HG03378 (cell line): Measurements from ENCODE around the gene ALDH3A1.

Experiments
- ATAC-seq: cut with Tn5 transposase; IDR thresholded peaks from one replicate; pipeline ENCODE4 v1.9.1; 2021; ENCODE audit warnings: mild to moderate bottlenecking, moderate library complexity; ENCODE audit not compliant: unreplicated experiment

The ALDH3A1 gene

DNA sequence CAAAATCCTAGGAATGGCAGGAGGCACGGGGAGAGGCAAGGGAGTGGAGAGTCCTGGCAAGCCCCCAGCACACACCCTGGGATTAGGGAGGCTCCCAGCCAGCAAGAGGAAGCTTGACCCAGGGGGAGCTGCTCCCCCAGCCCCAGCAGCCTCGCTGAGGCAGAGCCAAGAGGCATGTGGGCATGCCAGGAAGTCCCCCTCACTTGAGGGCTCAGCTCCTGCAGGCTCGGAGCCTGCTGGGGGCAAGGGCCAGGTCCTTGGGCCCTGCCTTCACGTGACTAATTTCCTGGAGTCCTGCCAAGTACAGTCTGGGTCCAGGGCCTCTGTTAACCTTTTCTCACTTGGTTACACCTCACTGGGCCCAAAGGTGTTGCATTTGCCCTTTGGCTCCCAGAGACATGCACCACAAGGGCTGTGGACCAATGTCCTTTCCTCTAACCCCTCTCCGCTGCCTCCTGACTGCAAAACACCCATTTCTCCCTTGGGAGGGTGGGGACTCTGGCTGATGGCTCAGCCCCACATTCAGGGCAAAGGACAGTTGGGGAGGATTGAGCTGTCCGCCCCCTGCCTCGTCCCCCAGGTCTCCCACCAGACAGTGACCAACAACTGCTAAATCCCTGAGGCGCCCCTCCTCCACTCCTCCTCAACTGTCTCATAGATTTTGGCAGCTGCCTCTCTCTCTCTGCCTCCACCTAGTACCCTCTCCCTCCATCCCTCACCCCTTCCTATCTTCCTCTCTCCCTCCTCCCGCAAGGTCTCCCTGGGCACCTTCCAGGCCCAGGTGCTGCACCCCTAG, 27.3 kb downstream of the ALDH3A1 start:
- ATAC-seq, result no peak

DNA sequence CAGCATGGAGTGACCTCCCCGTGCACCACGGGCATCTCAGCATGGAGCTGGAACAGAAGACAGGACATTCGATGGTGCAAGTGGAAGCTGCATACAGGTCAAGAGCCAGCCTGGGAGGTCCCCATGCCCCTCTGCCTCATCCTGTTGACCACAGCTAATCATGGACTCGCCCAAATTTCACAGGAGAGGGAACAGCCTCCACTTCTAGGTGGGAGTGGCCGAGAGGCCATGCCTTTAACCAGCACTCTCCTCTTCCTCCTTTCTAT, 28.0 kb downstream of the ALDH3A1 start:
- ATAC-seq, result no peak

- no peak for ATAC-seq
These were observed 28.5 kb downstream of the ALDH3A1 start for GRCh38 chr17:19719355-19720209.

DNA sequence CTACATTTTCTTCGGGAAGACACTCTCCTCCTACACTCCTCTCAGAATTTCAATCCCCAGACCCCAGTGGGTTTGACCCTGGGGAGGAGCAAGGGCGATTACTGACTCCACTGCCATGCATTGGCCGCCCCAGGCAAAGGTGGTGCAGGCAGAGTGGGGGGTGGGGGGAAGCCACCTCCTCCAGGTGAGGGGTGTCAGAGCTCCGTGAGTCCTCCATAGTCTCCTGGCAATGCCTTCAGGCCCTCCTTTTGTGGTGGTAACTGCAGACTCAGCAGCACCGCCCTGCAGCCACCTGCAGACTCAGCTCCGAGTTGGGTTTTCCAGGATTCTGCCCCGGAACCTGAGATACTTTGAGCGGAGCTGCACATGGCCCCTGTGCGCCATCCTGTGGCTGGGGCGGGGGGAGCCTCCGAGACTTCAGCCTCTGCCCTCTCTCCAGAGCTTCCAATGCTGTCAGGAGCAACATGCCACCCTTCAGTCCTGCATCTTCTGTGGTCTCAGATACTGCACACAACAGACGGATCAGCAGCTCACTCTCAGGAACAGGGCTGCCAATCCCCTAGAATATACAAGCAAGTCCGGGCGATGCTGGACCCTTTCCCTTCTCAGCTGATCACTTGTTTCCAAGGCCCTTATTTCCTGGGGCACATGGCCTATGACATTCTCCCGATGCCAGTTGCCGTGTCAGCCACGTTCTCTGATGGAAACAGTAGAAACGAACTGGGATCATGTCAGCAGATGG, 29.3 kb downstream of the ALDH3A1 start:
- ATAC-seq, result no peak

DNA sequence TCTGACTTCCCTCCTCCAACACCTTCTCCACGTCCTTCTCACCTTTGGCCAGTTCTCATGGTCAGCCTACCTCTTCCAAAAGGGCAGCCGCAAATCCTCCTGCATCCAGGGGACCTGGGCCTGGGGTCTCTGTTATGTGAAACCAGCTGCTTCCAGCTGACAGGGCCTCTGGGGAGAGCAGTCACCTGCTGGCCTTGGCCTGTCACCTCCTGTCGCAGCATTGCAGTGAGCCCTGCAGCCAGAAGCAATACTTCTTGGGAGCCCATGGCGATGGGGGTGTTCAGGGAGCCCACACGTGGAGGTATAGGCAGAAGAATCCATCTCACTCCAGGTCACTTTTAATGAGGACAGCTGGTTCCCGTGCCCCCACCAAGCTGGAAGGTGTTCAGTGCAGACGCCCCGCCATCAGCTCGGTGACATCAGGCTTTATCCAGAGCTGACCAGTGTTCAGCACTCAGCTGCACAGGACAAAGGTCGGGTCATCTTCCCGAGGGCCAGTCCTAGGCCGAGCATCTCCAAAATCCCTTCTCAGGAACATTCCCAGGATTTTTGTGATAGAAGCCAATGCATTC, 30.0 kb downstream of the ALDH3A1 start:
- ATAC-seq, result no peak

DNA sequence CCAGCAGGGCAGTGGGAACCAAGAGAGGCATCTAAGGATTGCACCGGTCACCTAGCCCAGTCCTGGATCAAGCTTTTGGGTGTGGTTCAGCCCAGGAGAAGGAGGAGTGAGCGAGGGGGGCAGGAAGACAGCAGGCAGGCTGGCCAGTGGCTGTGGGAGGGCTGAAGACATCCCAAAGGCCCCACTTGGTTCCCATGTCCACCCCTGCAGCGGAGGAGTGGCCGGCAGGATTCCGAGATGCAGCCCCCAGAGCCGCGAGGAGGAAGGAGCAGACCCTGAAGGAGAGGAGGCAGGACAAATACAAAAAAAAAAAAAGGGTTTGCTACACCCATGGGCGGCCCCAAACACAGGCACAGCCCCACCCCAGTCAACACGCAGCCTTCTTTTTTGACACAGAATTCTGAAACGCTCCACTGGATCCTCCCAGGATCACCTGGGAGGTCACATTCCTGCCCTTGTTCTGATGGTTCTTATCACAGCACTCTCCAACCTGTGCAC, 30.6 kb downstream of the ALDH3A1 start:
- no peak for ATAC-seq

DNA sequence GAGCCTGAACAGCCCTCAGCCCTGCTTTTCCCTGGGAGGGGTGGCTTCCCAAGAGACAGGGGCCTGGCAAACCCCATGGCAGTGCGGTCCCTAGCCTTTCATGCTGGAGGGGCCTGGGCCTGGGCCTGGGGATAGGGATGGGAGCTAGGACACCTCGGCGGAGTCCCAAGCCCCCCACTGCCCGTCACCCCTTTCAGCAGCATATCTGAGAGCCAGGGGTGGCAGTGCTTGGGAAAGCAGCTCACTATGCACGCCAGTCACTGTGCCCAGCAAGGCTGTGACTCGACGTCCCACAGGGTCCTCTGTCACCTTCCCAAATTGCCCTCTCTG, 31.1 kb downstream of the ALDH3A1 start:
- ATAC-seq, result no peak

- ATAC-seq, result no peak
These were observed 31.7 kb downstream of the ALDH3A1 start, which contains the start of gene SLC47A2 for GRCh38 chr17:19716108-19717030. Gene SLC47A2, minus strand, starts transcription at chr17:19716584. Its CDS starts 29 bp downstream, at chr17:19716555.

DNA sequence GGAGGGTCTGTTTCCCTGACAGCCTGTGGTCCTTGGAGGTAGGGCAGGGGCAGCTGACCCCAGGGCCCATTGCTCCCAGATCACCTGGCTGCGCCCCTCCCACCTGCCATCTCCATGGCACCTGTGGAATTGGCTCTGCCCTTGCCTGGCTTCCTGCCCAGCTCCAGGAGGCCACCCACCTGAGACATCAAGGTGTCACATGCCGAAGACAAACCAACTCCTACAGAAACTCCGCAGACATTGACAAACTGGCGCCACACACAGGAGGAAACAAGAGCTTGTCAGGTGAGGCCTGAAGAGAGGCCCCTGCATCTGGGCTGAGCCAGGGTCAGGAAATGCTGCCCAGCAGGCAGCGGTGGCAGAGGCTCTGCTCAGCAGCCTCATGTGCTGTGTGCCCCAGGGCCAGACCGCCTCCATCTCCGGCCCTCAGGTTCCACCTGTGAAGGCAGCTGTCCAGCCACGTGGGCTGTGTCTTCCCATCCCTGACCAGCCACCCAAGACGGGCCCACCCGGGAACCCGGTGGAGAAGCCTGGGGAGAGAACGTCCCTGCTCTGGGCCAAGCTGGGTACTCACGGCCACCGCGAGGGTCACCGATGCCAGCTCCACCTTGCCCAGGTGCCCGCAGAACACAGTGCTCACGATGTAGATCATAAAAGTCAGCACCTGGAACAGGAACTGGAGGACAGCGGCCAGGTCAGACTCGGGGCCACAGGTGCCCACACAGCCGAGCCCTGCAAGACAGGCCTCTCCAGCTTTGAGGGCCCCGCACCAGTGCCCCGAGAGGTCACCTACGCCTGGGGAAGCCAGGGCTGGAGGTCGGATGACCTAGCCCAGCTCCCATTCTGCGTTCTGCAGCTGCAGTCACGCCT, 33.3 kb downstream of the ALDH3A1 start:
- ATAC-seq, result no peak

GRCh38 chr17:19713901-19714361, 34.2 kb downstream of the ALDH3A1 start:
- ATAC-seq, result no peak

DNA sequence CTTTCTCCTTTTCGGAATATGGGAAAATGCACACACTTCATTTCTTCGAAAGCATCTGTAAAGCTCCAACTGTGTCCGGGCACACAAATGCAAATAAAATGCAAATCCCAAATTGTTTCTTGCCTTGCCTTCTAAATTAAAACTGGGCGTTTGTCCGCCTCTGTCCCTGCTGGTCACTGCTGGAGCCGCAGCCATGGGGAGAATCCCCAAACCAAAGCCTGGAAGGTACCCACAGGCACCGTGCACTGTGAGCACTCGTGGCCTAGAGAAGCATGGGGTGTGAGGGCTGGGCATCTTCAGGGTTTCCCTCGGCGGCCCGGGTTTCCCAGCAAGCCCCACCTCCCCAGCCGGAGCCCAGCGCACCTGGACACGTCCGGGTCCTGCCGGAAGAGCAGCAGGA, 34.6 kb downstream of the ALDH3A1 start:
- no peak for ATAC-seq

DNA sequence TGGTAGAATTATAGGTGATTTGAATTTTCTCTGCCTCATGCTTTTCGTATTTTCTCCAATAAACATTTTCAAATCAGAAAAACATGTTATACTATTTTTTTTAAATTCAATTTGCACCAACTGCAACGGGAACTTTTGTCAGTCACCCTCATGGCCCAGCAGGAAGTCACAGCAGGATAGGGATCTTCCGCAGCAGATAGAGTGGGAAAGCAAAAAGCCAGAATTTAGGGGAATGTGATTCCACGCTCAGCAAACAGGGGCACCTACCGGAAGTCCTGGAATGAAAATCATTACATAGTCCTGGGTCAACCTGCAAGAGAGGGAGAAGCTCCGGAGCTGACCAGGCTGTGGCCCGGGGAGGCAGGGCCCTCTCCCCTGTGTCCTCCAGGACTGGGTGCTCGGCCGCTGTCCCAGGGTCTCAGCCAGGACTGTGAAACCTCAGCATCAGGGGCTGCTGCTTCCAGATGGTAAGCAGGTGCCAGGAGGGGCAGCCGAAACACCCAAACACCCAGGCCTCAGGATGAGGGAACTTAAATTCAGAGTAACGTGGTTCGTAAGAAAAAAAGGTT, 35.6 kb downstream of the ALDH3A1 start:
- ATAC-seq, result no peak

- ATAC-seq, result no peak
These were observed 38.3 kb downstream of the ALDH3A1 start for GRCh38 chr17:19709841-19710240.

DNA sequence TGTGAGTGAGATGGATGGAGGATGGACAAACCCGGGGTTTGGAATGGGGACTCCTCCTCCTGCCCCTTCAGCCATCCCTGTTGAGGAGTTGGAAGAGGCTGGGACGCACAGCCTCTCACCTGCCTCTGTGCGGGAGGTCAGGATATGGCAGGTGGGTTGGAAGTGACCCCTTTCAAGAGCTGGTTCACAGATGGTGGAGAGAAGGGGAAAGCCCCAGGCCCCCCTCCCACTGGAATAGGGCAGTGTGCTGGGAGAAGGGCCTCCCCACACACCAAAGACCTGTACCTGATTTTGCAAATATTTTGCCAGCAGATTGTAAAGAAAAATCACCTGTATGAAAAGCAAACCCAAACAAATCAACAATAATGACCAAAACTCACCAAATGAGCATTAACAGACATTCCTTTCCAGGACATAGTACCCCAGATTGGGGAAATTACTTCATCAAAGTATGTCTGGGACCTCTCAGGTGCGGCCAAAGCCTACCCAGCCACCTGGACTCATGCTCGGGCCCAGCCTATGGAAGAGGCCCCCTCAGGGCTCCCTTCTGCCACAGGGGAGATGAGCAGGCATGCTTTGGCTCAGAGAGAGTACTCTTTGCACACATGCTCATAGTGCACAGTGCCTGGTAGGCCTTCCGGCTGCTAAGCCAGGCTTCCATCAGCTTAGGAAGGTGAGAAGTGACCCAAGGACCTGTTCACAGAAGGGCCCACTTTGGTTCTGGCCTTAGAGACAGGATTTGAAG, 39.5 kb downstream of the ALDH3A1 start:
- ATAC-seq, result no peak

GRCh38 chr17:19707728-19708221, 40.3 kb downstream of the ALDH3A1 start:
- ATAC-seq, result no peak

GRCh38 chr17:19706791-19707727, 41.0 kb downstream of the ALDH3A1 start:
- ATAC-seq, result no peak
